GM12873 (cell line): ENCODE results near the gene PDIA2.
A peak's percentile ranks its signal among the peaks of the same experiment; 100 is the strongest.

Experiments
- CTCF ChIP-seq: IDR thresholded peaks from 2 replicates; pipeline ENCODE4 v1.5.1; 2012; ENCODE audit warnings: low read depth, mild to moderate bottlenecking, moderate library complexity, low read length, control low read depth; ENCODE audit not compliant: insufficient read depth; ENCODE audit errors: missing control alignments

The PDIA2 gene

GRCh38 chr16:314351-314750, 31.4 kb downstream of the PDIA2 start:
- TF ChIP-seq CTCF: no peak

DNA sequence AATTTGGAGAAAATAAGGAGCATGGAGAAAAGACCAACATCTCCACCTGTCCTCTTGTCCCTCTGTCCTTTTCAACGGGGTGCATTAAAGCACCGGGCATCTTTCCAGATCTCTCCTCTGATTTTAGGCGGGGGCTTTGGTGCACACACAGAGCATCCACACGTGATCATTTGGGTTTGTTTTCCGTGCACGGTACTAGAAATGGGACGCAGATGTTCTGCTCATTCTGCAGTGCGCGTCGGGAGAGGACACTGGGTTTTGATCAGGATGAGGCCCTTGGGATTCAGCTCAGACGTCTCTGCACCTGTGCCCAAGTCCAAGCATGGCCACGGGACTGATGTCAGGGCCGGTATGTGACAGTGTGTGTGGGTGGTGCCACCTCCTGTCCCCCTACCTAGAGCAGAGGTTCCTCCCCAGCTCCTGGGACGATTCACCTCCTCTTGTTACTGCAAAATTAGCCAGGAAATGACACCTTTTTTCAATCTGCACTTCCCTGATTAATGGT, 31.9 kb downstream of the PDIA2 start:
- TF ChIP-seq CTCF: no peak

DNA sequence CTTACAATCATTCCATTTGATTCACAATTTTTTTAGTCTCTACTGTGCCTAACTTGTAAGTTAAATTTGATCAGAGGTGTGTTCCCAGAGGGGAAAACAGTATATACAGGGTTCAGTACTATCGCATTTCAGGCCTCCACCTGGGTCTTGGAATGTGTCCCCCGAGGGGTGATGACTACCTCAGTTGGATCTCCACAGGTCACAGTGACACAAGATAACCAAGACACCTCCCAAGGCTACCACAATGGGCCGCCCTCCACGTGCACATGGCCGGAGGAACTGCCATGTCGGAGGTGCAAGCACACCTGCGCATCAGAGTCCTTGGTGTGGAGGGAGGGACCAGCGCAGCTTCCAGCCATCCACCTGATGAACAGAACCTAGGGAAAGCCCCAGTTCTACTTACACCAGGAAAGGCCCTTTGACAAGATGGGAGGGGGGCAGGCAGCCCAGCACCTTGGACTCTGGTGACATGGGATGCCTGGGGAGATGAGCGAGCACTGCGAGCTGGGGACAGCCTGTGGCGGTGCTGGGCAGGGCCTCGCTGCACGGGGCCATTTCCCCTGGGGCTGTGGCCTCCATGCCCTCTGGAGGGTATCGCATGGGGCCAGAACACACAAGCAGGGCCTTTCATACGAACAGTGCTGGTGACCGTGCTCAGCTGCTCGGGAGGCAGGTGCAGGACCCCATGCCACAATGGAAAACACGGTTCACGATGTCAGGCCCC, 33.9 kb downstream of the PDIA2 start:
- TF ChIP-seq CTCF: no peak

- no peak for TF ChIP-seq CTCF
These were observed 34.6 kb downstream of the PDIA2 start for GRCh38 chr16:317583-317982.

- peak; percentile 48 for TF ChIP-seq CTCF
These were observed 35.7 kb downstream of the PDIA2 start for GRCh38 chr16:318628-319027.

GRCh38 chr16:320206-320605, 37.2 kb downstream of the PDIA2 start:
- no peak for TF ChIP-seq CTCF

- no peak for TF ChIP-seq CTCF
These were observed 38.6 kb downstream of the PDIA2 start for GRCh38 chr16:321532-321931.
